HG02759 (cell line): ENCODE data around the gene DAD1.

Experiments
- ATAC-seq: cut with Tn5 transposase; IDR thresholded peaks from one replicate; pipeline ENCODE4 v1.9.1; 2021; ENCODE audit warnings: mild to moderate bottlenecking, moderate library complexity; ENCODE audit not compliant: unreplicated experiment

The DAD1 gene

GRCh38 chr14:22521449-22522239, 67.4 kb downstream of the DAD1 start:
- no peak for ATAC-seq

- no peak for ATAC-seq
These were observed 68.2 kb downstream of the DAD1 start for GRCh38 chr14:22520796-22521195.

- no peak for ATAC-seq
These were observed 68.9 kb downstream of the DAD1 start for GRCh38 chr14:22519877-22520685.

- no peak for ATAC-seq
These were observed 71.0 kb downstream of the DAD1 start for GRCh38 chr14:22518073-22518472.

- ATAC-seq = no peak
These were observed 71.8 kb downstream of the DAD1 start for GRCh38 chr14:22517117-22517720.

- no peak for ATAC-seq
These were observed 73.1 kb downstream of the DAD1 start for GRCh38 chr14:22515929-22516328.
